DOHH2 (cell line): ENCODE data around the gene RASA3.

Source experiments
- H3F3A ChIP-seq: fragments of 200-600 bp; sonication (generic), shearing (Covaris generic); 2 replicates; pipeline ENCODE4 v1.6.0; 2016; ENCODE audit warnings: antibody characterized with exemption, mild to moderate bottlenecking; ENCODE audit not compliant: control insufficient read depth, insufficient read depth
- H3K27ac ChIP-seq: fragments of 200-600 bp; sonication (generic); 2 replicates; pipeline ENCODE4 v1.5.1; 2014; ENCODE audit warnings: low read depth, mild to moderate bottlenecking, low read length, moderate library complexity
- H3K27me3 ChIP-seq: fragments of 200-600 bp; sonication (generic); 2 replicates; pipeline ENCODE4 v1.6.1; 2014; ENCODE audit warnings: mild to moderate bottlenecking, low read length, mixed read lengths; ENCODE audit not compliant: control insufficient read depth
- H3K36me3 ChIP-seq: fragments of 200-600 bp; sonication (generic); 2 replicates; pipeline ENCODE4 v1.6.1; 2014; ENCODE audit warnings: mild to moderate bottlenecking, low read length, moderate library complexity, mixed read lengths; ENCODE audit not compliant: control insufficient read depth
- H3K4me1 ChIP-seq: fragments of 200-600 bp; sonication (generic); 2 replicates; pipeline ENCODE4 v1.6.1; 2014; ENCODE audit warnings: mild to moderate bottlenecking, low read length, mixed read lengths; ENCODE audit not compliant: control insufficient read depth
- H3K4me2 ChIP-seq: fragments of 200-600 bp; sonication (generic); 2 replicates; pipeline ENCODE4 v1.6.0; 2014; ENCODE audit warnings: mild to moderate bottlenecking, low read length, moderate library complexity
- H3K4me3 ChIP-seq: fragments of 200-600 bp; sonication (generic); 2 replicates; pipeline ENCODE4 v1.5.1; 2014; ENCODE audit warnings: mild to moderate bottlenecking, low read length, mixed read lengths
- H3K79me2 ChIP-seq: fragments of 200-600 bp; sonication (generic); 2 replicates; pipeline ENCODE4 v1.6.1; 2014; ENCODE audit warnings: mild to moderate bottlenecking, low read length, mixed read lengths; ENCODE audit not compliant: control insufficient read depth
- H3K9me2 ChIP-seq: fragments of 200-600 bp; sonication (generic); replicated peaks from 2 replicates; pipeline ENCODE4 v1.6.1; 2014; ENCODE audit warnings: mild to moderate bottlenecking, low read length, mixed read lengths; ENCODE audit not compliant: control insufficient read depth
- H3K9me3 ChIP-seq: fragments of 200-600 bp; sonication (generic); 2 replicates; pipeline ENCODE4 v1.6.1; 2014; ENCODE audit warnings: antibody characterized with exemption, low read length, mixed read lengths; ENCODE audit not compliant: control insufficient read depth, insufficient read depth
- H4K20me1 ChIP-seq: fragments of 200-600 bp; sonication (generic); 2 replicates; pipeline ENCODE4 v1.6.0; 2014; ENCODE audit warnings: low read depth, mild to moderate bottlenecking, antibody characterized with exemption, low read length, moderate library complexity; ENCODE audit not compliant: control insufficient read depth, insufficient read depth
- CTCF ChIP-seq: fragments of 200-600 bp; sonication (generic); IDR thresholded peaks from one replicate; pipeline ENCODE4 v1.5.1; 2014; ENCODE audit warnings: antibody characterized with exemption, mild to moderate bottlenecking, low read depth, low read length; ENCODE audit not compliant: poor library complexity, severe bottlenecking
- EZH2phosphoT487 ChIP-seq: fragments of 200-600 bp; sonication (generic); IDR thresholded peaks from 2 replicates; pipeline ENCODE4 v1.6.1; 2017; ENCODE audit warnings: borderline replicate concordance, mild to moderate bottlenecking, antibody characterized with exemption, low read length, moderate library complexity, mixed read lengths

The RASA3 gene

DNA sequence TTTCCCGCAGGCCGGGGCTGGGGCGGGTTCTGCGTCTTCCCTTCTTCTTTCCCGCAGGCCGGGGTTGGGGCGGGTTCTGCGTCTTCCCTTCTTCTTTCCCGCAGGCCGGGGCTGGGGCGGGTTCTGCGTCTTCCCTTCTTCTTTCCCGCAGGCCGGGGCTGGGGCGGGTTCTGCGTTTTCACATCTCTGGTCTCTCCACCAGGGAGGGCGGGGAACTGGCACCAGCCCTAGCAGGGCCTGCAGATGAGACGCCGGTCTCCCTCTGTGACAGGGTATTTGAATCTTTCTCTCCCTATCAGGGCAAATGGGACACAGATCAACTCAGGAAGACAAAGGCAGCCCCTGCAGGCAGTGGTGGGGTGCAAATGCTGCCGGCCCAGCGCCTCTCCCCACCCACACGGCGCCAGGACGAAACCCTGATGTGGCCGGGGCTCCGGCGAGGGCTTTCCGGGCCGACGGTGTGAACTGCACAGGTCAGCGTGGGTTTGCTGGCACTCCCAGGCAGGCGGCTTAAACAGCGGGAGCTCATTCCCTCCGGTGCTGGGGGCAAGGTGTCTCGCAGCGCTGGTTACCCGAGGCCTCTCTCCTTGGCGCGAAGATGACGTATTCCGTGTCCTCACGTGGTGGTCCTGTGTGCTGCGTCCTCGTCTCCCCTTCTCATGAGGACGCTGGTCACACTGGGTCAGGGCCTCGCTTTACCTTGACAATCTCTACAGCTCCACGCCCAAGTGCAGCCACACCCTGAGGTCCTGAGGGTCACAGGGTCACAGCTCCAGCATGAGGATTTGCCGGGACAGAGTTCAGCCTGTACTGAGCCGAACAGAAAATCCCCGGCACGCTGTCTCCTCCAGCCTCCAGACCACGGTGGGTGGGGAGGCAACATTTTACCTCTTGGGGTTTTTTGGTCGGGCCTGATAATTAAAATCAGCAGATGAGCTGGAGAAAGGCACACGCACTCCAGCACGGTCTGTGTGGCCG, 157.8 kb downstream of the RASA3 start:
- no peak overlapping the region for H3K27ac ChIP-seq
- no peak overlapping the region for H3K4me2 ChIP-seq
- no peaks in the 10 kb centered on the region for H4K20me1 ChIP-seq
- no peak overlapping the region for H3K4me3 ChIP-seq
- TF ChIP-seq EZH2phosphoT487, result no peak
- H3F3A ChIP-seq, result no peaks in the 10 kb centered on the region
- H3K4me1 ChIP-seq, result no peaks in the 10 kb centered on the region
- H3K27me3 ChIP-seq, result no peaks in the 10 kb centered on the region
- no peaks in the 10 kb centered on the region for H3K79me2 ChIP-seq
- H3K36me3 ChIP-seq, result no peaks in the 10 kb centered on the region
- H3K9me2 ChIP-seq, result no peaks in the 10 kb centered on the region
- H3K9me3 ChIP-seq, result no peaks in the 10 kb centered on the region

- Histone ChIP-seq H3K36me3 (no peaks in the 10 kb centered on the region), H3K4me2 (no peak within 1 kb of the TSS), H3F3A (no peaks in the 10 kb centered on the region), H3K9me3 (no peaks in the 10 kb centered on the region), H3K4me3 (no peak within 1 kb of the TSS), H3K79me2 (no peaks in the 10 kb centered on the region), H4K20me1 (no peaks in the 10 kb centered on the region), H3K4me1 (no peaks in the 10 kb centered on the region), H3K9me2 (no peaks in the 10 kb centered on the region), H3K27ac (no peak within 1 kb of the TSS), H3K27me3 (no peaks in the 10 kb centered on the region)
- TF ChIP-seq EZH2phosphoT487, result no peak
- no peak for TF ChIP-seq CTCF
Measured at GRCh38 chr13:113973218-113974164, 158.9 kb downstream of the RASA3 start, which contains the start of gene C13orf46. C13orf46 (minus strand) TSS chr13:113974076; CDS start chr13:113973997, 79 bp downstream.

GRCh38 chr13:113972451-113973217, 159.8 kb downstream of the RASA3 start:
- no peak overlapping the region for H3K27ac ChIP-seq
- H3K4me1 ChIP-seq, result no peaks in the 10 kb centered on the region
- H3F3A ChIP-seq, result no peaks in the 10 kb centered on the region
- H3K9me2 ChIP-seq, result no peaks in the 10 kb centered on the region
- no peak for TF ChIP-seq CTCF
- no peak for TF ChIP-seq EZH2phosphoT487
- H3K9me3 ChIP-seq, result no peaks in the 10 kb centered on the region
- no peak overlapping the region for H3K4me2 ChIP-seq
- H3K36me3 ChIP-seq, result no peaks in the 10 kb centered on the region
- no peak overlapping the region for H3K4me3 ChIP-seq
- no peaks in the 10 kb centered on the region for H3K79me2 ChIP-seq
- no peaks in the 10 kb centered on the region for H3K27me3 ChIP-seq
- H4K20me1 ChIP-seq, result no peaks in the 10 kb centered on the region
